ENCODE results near the gene RHBG. TPM values are rescaled to one million over a fixed set of nuclear protein-coding genes. Genes with fewer than 3 reads are reported as not detected.

Gene RHBG
- total and polyA plus RNA-seq, 2 donors from 2014 or later, result 4.2 to 61.9 TPM

DNA sequence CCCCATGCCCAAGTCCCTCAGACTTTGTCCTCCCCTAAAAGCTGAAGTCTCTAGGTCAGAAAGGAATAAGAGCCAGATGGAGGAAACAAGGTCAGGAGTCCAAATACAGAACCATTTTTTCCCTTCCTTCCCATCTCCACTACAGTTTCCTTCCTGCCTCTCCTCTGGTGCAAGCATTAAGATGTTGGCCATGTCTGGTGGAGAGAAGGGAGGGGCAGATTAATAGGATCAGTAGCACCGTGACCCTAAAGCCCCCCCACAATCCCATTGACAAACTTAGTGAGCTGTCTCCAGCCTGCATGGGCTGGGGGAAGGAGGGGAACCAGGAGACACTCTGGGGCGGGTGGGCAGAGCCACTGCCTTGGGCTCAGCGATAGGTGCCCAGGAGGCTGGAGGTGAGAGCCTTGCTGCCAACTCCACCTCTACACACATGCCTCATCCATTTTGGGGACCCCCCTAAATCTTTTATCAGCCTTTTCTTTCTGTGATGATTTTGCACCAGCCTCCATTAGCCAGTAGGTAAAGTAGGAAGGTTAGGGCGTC, 59.8 kb downstream of the RHBG start:
- peak in 1 of 5 donors; percentile 54 for DNase-seq
- H3K9ac ChIP-seq (ENCODE audit: low read length in 3 of 3), result no peak overlapping the region
- FAIRE-seq, result no peak
- no peak overlapping the region for H3K4me3 ChIP-seq (ENCODE audit: low read length in 3 of 3)
- H3K4me1 ChIP-seq (ENCODE audit: control insufficient read depth in 2 of 3, insufficient read depth in 2 of 3, low read depth in 1 of 3, low read length in 3 of 3), result no peaks in the 10 kb centered on the region
- no peaks in the 10 kb centered on the region for H3K36me3 ChIP-seq (ENCODE audit: control insufficient read depth in 2 of 3, insufficient read depth in 3 of 3, low read length in 3 of 3)
- no peaks in the 10 kb centered on the region for H3K9me3 ChIP-seq (ENCODE audit: control insufficient read depth in 2 of 3, insufficient read depth in 1 of 3, low read length in 3 of 3)
- TF ChIP-seq, protein P1, sequence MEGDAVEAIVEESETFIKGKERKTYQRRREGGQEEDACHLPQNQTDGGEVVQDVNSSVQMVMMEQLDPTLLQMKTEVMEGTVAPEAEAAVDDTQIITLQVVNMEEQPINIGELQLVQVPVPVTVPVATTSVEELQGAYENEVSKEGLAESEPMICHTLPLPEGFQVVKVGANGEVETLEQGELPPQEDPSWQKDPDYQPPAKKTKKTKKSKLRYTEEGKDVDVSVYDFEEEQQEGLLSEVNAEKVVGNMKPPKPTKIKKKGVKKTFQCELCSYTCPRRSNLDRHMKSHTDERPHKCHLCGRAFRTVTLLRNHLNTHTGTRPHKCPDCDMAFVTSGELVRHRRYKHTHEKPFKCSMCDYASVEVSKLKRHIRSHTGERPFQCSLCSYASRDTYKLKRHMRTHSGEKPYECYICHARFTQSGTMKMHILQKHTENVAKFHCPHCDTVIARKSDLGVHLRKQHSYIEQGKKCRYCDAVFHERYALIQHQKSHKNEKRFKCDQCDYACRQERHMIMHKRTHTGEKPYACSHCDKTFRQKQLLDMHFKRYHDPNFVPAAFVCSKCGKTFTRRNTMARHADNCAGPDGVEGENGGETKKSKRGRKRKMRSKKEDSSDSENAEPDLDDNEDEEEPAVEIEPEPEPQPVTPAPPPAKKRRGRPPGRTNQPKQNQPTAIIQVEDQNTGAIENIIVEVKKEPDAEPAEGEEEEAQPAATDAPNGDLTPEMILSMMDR (IDR thresholded peaks at IDR 0.05; ENCODE audit: borderline replicate concordance, extremely low read depth, insufficient read depth), result no peak
- no peak overlapping the region for H3K27ac ChIP-seq (ENCODE audit: low read depth in 2 of 2, low read length in 2 of 2)
- intact Hi-C loops (cut with DNase I), result no loop called here
- peaks cover 74% of the 10 kb centered on the region for H3K27me3 ChIP-seq (ENCODE audit: control insufficient read depth, insufficient read depth, low read length)

DNA sequence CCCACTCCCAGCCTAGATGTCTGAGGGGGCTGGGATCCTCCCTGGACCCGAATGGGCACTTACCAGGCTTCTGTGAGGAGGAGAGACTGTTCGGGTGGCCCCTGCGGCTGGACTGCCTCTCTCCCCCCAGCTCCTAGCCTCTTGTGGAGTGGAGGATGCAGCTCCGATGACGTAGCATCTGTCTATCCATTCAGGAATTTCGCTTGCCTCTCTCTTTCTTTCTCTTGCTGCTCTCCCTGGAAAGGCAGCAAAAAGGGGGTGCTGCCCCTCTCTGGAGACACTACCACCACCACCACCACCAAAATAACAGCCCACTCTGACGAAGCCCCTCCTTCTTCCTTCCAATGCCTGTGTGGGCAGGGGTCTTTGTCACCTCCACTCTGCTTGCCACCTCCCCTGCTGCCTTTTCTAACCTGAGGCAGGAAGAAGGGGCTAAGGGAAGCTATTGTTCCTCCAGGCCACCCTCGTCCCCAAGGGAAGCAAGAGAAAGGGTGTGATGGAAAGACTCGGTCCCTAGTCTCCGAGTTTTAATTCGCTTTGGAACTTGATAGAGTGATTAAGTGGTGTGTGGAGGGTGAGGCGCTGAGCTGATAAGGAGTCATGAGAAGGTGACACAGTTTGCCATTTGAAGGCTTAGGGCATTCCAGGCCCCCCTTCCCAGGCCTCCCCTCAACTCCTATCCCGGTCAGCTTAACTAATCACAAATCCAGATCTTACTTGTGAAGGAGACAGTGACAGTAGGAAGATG, 60.5 kb downstream of the RHBG start:
- intact Hi-C loops (cut with DNase I), result no loop called here
- Histone ChIP-seq H3K4me1 (ENCODE audit: control insufficient read depth in 2 of 3, insufficient read depth in 2 of 3, low read depth in 1 of 3, low read length in 3 of 3) (no peaks in the 10 kb centered on the region), H3K9ac (ENCODE audit: low read length in 3 of 3) (no peak overlapping the region), H3K27ac (ENCODE audit: low read depth in 2 of 2, low read length in 2 of 2) (no peak overlapping the region), H3K27me3 (ENCODE audit: control insufficient read depth, insufficient read depth, low read length) (peaks cover 73% of the 10 kb centered on the region), H3K36me3 (ENCODE audit: control insufficient read depth in 2 of 3, insufficient read depth in 3 of 3, low read length in 3 of 3) (no peaks in the 10 kb centered on the region), H3K9me3 (ENCODE audit: control insufficient read depth in 2 of 3, insufficient read depth in 1 of 3, low read length in 3 of 3) (no peaks in the 10 kb centered on the region), H3K4me3 (ENCODE audit: low read length in 3 of 3) (no peak overlapping the region)
- TF ChIP-seq, protein P1 (IDR thresholded peaks at IDR 0.05; ENCODE audit: borderline replicate concordance, extremely low read depth, insufficient read depth), result no peak
- DNase-seq (no peak), FAIRE-seq (no peak)

DNA sequence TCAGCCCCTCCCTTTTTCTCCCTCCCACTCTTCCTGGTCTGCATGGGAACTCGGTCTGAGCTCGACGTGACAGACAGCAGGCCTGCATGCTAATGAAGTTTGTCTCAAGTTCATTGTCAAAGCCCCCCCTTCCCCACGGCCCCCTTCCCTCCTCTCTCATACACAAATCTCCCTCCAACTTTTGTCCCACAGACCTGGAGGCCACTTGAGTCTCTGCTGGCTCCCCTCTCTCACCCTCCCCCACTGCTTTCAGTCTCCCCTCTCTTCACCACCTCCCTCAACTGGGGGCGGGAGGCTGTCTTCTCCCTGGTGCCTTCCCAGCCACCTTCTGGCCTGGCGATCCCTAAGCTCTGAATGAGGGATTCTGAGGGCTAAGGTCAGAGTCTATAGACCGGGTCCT, 61.3 kb downstream of the RHBG start:
- peaks cover 0 to 2% (median 0%) of the 10 kb centered on the region in 3 donors for H3K4me1 ChIP-seq (ENCODE audit: control insufficient read depth in 2 of 3, insufficient read depth in 2 of 3, low read depth in 1 of 3, low read length in 3 of 3)
- intact Hi-C loops (cut with DNase I), result no loop called here
- H3K9ac ChIP-seq (ENCODE audit: low read length in 3 of 3), result no peak overlapping the region
- H3K4me3 ChIP-seq (ENCODE audit: low read length in 3 of 3), result no peak overlapping the region
- no peak overlapping the region for H3K27ac ChIP-seq (ENCODE audit: low read depth in 2 of 2, low read length in 2 of 2)
- DNase-seq, result peak in 1 of 5 donors; percentile 27
- no peak for FAIRE-seq
- no peaks in the 10 kb centered on the region for H3K9me3 ChIP-seq (ENCODE audit: control insufficient read depth in 2 of 3, insufficient read depth in 1 of 3, low read length in 3 of 3)
- TF ChIP-seq, protein P1 (IDR thresholded peaks at IDR 0.05; ENCODE audit: borderline replicate concordance, extremely low read depth, insufficient read depth), result no peak
- H3K27me3 ChIP-seq (ENCODE audit: control insufficient read depth, insufficient read depth, low read length), result peaks cover 77% of the 10 kb centered on the region
- no peaks in the 10 kb centered on the region for H3K36me3 ChIP-seq (ENCODE audit: control insufficient read depth in 2 of 3, insufficient read depth in 3 of 3, low read length in 3 of 3)

All from kidney (tissue), 14 donors.